Epithelial cell of prostate (primary cell): Measurements from ENCODE around the gene OR51B6.
"Not testable (repeated sequence)": the region's sequence is repeated elsewhere in the genome, so short reads cannot be mapped to it uniquely, and the experiment has no call there.

Source experiments
- DNase-seq: peaks from one replicate; pipeline ENCODE4 v3.0.0-alpha.2; 2011; ENCODE audit warnings: low read depth, low spot score
- H3K27ac ChIP-seq: fragments of 450-650 bp; 2 replicates; pipeline ENCODE4 v1.5.1; 2017; ENCODE audit warnings: mild to moderate bottlenecking

Gene OR51B6

DNA sequence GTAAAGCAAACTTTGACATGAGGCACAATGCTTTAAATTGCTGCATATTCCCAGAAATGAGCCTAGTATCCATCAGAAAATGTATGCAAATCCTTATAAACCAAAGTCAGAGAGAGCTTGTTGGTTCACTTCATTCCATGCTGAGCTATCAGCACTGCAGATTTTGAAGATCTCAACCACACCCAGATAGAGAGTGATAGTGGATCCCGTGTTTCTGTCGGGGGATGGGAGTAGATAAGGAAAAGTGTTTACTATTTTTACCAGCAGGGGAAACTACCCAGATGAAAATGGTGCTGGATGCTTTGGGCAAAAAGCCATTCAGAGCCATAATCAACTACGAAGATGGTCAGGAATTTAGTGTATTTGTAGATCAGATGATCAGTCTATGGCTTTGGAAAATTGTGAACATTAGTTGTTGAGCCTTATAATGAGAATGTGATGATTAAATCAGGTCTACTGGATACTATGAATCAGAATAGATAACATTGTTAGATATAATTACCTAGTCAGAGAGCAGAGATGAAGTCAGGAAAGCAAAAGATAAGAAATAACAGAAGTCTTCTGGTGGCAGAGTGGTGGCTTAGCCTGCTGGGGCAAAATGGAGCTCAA, 10.8 kb downstream of the OR51B6 start:
- H3K27ac ChIP-seq, result no peak overlapping the region
- DNase-seq, result no peak

DNA sequence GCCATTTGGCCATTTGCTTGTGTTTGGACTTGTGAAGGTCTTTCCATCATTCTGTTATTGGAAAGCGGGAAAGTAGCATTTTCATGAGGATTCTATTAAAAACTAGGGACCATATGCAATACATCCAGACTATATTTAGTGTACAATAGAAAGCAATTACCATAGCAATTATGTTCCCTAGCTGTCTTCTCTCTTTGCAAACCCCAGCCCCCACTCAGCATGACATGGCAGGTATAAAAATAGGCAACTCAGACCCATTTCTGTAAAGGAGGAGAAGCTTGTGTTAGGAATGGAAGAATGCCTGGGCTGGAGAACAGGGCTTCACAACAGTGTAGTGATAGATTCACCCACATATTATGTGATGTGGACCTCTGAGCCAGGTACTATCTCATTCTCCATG, 12.4 kb downstream of the OR51B6 start:
- DNase-seq, result no peak
- H3K27ac ChIP-seq, result no peak overlapping the region

DNA sequence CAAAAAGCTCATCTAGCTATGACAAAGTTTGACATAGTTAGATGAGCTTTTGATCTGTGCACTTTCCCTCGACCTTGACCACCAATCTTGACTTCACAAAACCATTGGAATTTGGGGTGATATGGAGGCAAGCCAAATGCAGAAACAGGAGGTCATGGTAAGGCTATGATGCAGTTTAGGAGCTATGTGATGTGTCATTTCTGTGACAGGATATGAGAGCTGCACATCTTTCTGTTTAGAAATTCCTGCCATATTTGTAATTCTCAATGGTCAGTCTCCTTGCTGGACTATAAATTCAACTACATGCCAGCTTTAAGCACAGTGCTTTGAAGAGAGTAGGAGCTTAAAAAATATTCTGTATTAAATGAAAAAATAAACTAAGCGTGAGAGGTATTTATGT, 12.9 kb downstream of the OR51B6 start:
- no peak overlapping the region for H3K27ac ChIP-seq
- DNase-seq, result no peak

DNA sequence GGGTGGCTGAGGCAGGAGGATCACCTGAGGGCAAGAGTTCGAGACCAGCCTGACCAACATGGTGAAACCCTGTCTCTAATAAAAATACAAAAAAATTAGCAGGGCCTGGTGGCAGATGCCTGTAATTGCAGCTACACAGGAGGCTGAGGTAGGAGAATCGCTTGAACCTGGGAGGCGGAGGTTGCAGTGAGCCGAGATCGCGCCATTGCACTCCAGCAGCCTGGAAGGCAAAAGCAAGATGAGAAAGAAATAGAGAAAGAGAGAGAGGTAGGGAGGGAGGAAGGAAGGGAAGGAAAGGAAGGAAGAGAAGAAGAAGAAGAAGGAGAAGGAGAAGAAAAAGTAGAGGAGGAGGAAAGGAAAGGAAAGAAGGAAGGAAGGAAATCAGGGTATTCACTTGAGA, 15.1 kb downstream of the OR51B6 start:
- H3K27ac ChIP-seq, DNase-seq: not testable (repeated sequence)

DNA sequence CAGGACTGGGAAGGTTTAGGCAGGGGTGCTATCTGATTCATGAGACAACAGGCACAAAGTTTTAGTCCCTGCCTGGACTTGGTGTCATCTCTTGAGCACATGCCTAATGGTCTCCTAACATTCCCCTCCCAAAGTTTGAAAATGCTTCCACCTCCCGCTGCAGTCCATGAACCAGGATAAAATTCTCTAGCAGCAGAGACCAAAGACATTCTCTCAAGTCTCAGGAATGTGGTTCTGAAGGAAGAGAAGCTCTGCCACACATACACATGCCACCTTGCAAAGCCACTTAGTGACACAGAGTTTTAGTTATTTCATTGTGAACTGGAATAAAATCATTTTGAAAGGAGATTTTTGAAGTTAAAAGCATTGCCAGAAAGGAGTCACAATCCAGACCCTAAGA, 15.5 kb downstream of the OR51B6 start:
- no peak overlapping the region for H3K27ac ChIP-seq
- DNase-seq, result no peak

DNA sequence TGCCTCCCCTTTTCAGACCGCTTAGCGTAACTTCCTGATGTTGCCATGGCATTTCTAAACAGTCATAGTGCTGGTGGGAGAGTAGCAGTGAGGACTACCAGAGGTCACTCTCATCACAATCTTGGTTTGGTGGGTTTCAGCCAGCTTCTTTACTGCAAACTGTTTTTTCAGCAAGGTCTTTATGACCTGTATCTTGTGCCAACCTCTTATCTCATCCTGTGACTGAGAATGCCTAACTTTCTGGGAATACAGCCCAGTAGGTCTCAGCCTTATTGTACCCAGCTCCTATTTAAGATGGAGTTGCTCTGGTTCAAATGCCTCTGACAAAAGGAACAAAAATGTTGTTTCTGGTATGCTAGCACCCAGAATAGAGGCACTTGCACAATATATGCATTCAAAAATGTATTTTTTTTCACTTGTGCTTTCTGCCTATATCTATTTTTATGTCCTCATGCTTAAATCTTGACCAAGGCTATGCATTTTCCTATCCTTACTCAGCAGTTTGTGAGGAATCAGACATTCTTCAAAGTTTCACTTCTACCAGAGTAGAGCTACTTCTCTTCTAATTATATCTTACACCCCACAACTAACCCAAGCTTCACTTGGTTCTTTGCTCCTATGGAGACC, 16.3 kb downstream of the OR51B6 start:
- no peak overlapping the region for H3K27ac ChIP-seq
- no peak for DNase-seq

DNA sequence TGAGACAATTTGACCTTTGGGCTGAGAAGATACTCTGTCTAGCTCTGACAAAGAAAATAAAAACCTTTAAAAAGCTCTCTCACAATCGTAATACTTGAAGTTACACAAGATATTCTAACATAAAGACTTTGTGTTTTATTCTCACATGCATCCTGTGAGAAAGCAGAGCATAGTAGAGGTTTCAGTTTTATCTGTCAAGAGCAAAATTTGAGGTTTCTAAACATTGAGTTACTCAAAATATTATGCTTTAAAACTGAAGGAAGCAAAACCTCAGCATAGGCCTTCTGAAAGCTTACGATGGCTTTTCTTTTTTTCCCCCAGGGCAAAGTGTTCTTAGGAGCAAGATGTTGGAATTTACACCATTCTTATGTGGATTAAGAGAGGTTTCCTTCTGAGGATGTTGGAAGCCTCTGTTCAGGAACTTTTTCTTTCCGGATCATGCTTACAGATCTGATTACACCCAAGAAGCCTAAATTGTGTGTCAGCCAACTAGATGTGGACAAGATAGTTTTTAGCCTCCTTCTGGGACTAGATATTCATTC, 17.3 kb downstream of the OR51B6 start:
- DNase-seq, result no peak
- no peak overlapping the region for H3K27ac ChIP-seq

DNA sequence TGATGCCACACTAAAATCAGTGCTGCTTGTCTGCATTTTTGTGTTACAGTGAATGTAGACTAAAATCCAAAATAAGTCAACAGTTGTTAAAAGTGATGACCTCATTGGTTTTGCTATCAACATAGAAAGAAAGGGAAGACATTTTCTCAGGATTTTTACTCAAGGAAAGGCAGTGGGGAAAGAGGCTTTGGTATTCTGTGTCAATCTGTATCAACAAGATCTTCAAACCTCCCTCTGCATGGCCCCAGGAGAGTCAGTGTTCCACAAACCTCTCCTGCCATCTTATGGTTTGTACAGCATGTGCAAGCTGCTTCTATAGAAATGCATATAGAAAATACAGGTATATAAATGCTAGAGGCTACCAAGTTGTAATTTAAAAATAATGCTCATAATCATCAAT, 18.5 kb downstream of the OR51B6 start:
- H3K27ac ChIP-seq, result no peak overlapping the region
- DNase-seq, result no peak

DNA sequence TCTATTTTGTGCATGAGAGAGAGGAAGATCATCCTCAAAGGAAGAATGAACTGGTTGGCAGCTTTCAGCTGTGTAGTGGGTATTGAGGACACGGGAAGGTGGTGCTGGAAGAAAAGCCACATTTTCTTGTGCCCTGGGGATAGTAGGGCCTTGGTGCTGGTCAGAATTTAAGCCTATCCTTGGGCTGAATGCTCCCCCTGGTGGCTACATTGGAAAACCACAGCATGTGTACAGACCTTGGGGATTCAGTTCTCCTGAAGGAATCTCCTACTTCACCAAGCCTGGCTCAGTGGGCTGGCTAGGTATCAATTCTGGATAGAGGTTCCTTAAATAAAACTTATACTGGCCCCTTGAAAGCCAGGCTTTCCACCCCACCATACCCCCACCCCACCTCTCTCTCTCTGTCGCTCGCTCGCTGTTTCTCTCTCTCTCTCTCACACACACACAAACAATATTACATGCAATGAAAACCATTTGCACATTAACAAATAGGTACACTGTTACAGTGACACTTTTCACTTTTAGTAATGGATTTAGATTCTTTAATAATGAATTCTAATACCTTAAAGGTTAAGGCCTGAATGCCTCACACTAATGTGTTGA, 29.5 kb downstream of the OR51B6 start:
- H3K27ac ChIP-seq, result no peak overlapping the region
- no peak for DNase-seq

DNA sequence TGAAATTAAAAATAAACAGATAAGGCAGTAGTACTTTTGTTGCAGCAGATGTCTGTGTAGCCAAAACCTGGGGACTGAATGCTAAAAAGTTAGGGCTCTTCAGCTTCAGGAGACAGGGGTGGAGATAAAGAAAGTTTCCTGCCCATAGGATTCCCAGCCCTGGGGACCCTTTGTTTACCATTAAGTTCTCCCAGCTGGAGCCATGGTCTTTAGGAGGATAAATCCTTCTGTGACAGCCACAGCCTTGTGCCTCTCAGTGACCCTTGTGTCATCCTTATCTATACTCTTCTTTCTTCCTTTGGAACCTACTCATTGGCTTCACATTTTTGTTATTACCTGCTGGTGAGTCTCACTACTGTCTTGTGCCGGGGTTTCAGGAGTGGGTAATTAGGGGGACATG, 32.3 kb downstream of the OR51B6 start, which contains the start of gene OR51M1:
Gene OR51M1, plus strand, starts transcription at position 237 of the 400 bp plus-strand sequence. CDS start 5,587 bp downstream, outside the sequence.
- DNase-seq, result no peak
- H3K27ac ChIP-seq, result no peak within 1 kb of the TSS

DNA sequence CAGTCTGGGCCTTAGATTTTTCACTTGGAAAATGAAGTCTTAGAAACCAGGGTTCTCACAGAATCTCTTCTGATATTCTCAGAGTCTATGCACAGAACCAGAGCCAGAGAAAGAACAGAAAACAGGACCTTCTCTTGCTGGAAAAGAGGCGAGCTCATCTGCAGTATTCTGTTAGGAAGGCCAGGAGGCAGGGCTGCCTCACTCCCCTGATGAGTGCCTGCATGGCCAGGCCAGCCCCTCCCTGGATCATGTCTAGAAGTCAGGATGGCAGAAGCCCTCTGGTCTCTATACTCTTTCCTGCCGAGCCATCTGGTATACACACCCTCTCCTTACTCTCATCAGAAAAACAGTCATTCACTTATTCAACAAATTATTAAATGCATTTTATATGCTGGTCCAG, 33.0 kb downstream of the OR51B6 start:
- no peak overlapping the region for H3K27ac ChIP-seq
- DNase-seq, result no peak

DNA sequence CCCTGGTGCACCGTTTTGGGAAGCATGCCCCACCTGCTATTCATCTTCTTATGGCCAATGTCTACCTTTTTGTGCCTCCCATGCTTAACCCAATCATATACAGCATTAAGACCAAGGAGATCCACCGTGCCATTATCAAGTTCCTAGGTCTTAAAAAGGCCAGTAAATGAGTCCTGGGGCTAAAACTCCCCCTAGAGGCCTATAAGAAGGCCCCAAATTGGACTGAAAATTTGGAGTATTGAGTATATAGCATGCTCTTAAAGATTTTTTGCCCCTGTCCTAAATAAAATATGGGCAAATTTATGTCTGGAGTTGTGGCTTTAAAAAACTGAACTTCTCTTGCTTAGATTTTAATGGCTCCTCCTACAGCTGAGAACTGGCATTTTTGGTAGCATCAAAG, 38.9 kb downstream of the OR51B6 start:
- no peak for DNase-seq
- no peak overlapping the region for H3K27ac ChIP-seq

DNA sequence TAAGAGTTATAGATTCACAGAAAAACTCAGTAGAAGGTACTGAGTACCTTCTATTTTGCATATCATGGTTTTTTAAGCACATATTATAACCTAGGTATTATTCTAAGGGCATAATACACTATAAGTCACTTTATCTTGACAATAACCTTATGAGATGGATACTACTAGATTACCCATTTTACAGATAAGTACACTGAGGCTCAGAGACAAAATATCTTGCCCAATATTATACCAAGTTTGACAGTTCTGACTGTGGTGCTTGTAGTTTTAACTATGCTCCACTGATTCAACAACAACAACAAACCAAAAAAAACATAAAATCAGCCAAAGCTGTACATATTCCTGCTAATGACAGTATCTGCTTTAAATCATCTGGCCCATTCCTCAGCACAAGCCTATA, 42.8 kb downstream of the OR51B6 start:
- H3K27ac ChIP-seq, result no peak overlapping the region
- no peak for DNase-seq

DNA sequence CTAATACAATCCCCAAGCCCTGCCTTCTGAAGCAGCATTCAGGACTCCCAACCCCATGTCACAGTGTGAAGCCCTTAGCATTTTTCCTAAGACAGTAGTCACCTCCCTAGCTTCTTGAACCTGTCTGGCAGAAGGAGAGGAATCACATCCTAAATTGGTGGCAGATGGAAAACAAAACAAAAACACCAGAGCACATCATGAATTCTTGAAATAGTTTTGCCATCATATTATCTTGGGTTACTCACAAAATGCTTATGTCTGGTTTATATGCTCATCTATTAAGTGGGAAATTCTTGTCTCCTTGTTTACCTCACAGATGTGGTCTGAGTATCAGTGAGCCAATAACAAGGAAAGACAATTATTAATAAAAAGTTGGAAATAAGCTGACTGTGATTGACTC, 47.6 kb downstream of the OR51B6 start:
- H3K27ac ChIP-seq, result no peak overlapping the region
- DNase-seq, result no peak
